Retinal pigment epithelial cell (primary cell): ENCODE data around the gene CTXND2.
"Not testable (repeated sequence)": the region's sequence is repeated elsewhere in the genome, so short reads cannot be mapped to it uniquely, and the experiment has no call there.

Experiments
- DNase-seq: peaks from one replicate; pipeline ENCODE4 v3.0.0-alpha.2; 2010; ENCODE audit warnings: low read depth
- H3K4me3 ChIP-seq: 2 replicates; pipeline ENCODE4 v1.5.1; 2011; ENCODE audit warnings: mild to moderate bottlenecking, low read length, control low read depth, moderate library complexity
- CTCF ChIP-seq: conservative IDR thresholded peaks from 2 replicates; pipeline ENCODE4 v1.5.1; 2011; ENCODE audit warnings: low read depth, low read length, control low read depth, inconsistent platforms

CTXND2 gene

DNA sequence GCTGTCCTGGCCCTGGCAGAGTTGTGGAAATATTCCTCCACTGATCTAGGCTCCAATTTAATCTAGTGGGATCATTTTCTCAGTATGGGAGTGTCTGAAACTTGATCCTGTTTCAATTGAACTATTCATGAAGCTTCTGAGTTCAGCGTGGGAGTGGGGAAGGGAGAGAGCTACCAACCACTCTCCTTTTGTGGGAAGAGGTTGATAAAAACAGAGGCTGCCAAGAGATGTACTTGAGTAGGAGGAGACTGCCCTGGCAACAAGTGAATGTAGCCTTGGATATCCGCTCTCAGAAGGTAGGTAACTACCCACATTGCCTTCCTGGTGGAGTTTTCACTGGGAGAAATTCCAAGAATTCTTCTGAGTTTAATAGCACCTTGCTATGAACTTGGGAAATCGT lies at the start of gene CTXND2:
Gene CTXND2 (plus strand): TSS at position 119 of the 400 bp plus-strand sequence. CDS start 25,179 bp downstream, outside the sequence.
- no peak for DNase-seq
- no peak within 1 kb of the TSS for H3K4me3 ChIP-seq
- no peak for TF ChIP-seq CTCF

DNA sequence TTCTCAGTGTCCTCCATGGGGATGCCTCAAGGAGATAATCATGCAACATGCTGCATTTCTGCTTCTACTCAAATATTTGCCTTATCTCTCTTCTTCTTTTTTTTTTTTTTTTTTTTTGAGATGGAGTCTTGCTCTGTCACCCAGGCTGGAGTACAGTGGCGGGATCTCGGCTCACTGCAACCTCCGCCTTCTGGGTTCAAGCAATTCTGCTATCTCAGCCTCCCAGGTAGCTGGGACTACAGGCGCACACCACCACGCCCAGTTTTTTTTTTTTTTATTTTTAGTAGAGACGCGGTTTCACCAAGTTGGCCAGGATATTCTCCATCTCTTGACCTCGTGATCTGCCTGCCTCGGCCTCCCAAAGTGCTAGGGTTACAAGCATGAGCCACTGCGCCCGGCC lies 46.1 kb upstream of the CTXND2 start:
- DNase-seq, result not testable (repeated sequence)

GRCh38 chr1:150841626-150842025 lies 45.3 kb upstream of the CTXND2 start:
- no peak overlapping the region for H3K4me3 ChIP-seq
- no peak for TF ChIP-seq CTCF
- no peak for DNase-seq

More for the DNA sequence above, 46.1 kb upstream of the CTXND2 start:
- H3K4me3 ChIP-seq, result not testable (repeated sequence)

DNA sequence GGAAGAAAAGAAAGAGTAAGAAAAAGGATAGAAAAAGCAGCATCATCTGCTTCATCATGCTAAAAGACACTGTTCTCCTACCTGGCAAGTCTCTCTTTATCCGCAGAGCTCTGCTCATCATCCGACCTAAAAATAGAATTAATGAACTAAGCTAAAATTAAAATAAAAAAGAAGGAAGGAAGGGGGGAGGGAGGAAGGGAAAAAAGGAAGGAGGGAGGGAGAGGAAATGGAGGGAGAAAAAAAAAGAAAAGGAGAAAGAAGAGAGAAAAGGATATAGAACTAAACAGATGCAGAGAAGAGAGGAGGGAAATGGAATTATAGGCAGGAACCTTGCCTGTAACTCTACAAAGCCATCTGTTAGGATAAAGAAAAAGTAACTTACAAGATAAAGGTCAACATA lies 44.6 kb upstream of the CTXND2 start:
- no peak for TF ChIP-seq CTCF
- no peak overlapping the region for H3K4me3 ChIP-seq
- no peak for DNase-seq

DNA sequence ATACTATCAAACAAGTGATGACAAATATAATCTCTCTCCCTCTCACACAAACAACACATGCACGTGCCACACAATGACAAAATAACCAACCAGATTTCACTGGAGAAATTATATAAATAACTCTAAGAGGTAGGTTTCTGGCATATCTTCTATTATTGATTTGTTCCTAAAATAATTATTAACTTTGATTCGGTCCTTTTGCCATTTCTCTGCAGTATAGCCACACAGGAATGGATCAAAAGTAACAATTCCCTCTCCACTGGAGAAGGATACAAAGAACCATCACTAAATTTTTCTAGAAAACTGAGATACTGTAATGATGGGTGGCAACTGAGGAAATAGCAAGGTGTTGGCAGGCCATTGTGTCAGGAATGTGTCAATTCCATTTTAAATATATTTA lies 44.0 kb upstream of the CTXND2 start:
- no peak overlapping the region for H3K4me3 ChIP-seq
- DNase-seq, result no peak
- no peak for TF ChIP-seq CTCF

GRCh38 chr1:150843474-150843873 lies 43.5 kb upstream of the CTXND2 start:
- DNase-seq, result no peak
- no peak for TF ChIP-seq CTCF
- H3K4me3 ChIP-seq, result no peak overlapping the region

- no peak for TF ChIP-seq CTCF
- no peak overlapping the region for H3K4me3 ChIP-seq
- DNase-seq, result no peak
These were observed 40.3 kb upstream of the CTXND2 start for GRCh38 chr1:150846473-150847146.

- DNase-seq, result not testable (repeated sequence)
These were observed 36.1 kb upstream of the CTXND2 start for GRCh38 chr1:150850801-150851362.

DNA sequence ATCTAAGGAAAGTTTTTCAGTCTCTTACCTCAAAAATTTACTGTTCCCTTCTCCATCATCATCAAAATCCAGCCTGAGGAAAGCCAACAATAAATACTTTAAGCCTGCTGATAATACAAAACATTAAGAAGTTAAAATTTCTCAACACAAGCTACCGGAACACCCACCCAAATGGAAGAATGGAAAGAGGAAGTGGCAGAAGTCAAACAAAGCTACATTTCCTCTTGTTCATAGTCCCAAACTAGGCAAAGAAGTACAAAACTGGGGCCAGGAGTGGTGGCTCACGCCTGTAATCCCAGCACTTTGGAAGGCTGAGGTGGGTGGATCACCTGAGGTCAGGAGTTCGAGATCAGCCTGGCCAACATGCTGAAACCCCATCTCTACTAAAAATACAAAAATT lies 34.2 kb upstream of the CTXND2 start:
- not testable (repeated sequence) for DNase-seq

More at GRCh38 chr1:150850801-150851362, 36.1 kb upstream of the CTXND2 start:
- not testable (repeated sequence) for H3K4me3 ChIP-seq

More for the DNA sequence above, 34.2 kb upstream of the CTXND2 start:
- not testable (repeated sequence) for H3K4me3 ChIP-seq
